Fibroblast of lung (primary cell): ENCODE data around the gene BTNL9.

ENCODE experiments used
- CTCF ChIP-seq, 2 donors: IDR thresholded peaks in 1 of 2; conservative IDR thresholded peaks in 1 of 2; 1 replicate in 1 of 2; 2 replicates in 1 of 2; pipeline ENCODE4 v1.5.1; 2011 to 2012; ENCODE audit warnings: low read length in 2 of 2, control low read depth in 1 of 2, inconsistent platforms in 1 of 2, low read depth in 1 of 2, mild to moderate bottlenecking in 1 of 2
- EZH2 ChIP-seq: IDR thresholded peaks from 2 replicates; pipeline ENCODE4 v1.5.1; 2012; ENCODE audit warnings: low read length, control low read depth, mild to moderate bottlenecking; ENCODE audit errors: missing control alignments

GRCh38 chr5:181081989-181082388 is 41.9 kb downstream of the BTNL9 start:
- TF ChIP-seq CTCF (conservative IDR thresholded peaks at IDR 0.05 in 1 of 2, IDR thresholded peaks at IDR 0.05 in 1 of 2; ENCODE audit: low read depth in 1 of 2, low read length in 2 of 2) (no peak), EZH2 (no peak)
